ENCODE results near the gene EEFSEC. TPM values are rescaled to one million over a fixed set of nuclear protein-coding genes. Genes with fewer than 3 reads are reported as not detected.

EEFSEC gene
- total RNA-seq, 1 experiment from 2014 or later, result 13.8 TPM

- DNase-seq (ENCODE audit: low read depth), result no peak
Measured at GRCh38 chr3:128215800-128216495, 62.7 kb downstream of the EEFSEC start.

- peak; percentile 15 for DNase-seq (ENCODE audit: low read depth)
Measured at GRCh38 chr3:128217702-128218547, 64.6 kb downstream of the EEFSEC start.

GRCh38 chr3:128218548-128219257 is 65.4 kb downstream of the EEFSEC start:
- DNase-seq (ENCODE audit: low read depth), result no peak

- no peak for DNase-seq (ENCODE audit: low read depth)
Measured at GRCh38 chr3:128221328-128221727, 68.0 kb downstream of the EEFSEC start.

- DNase-seq (ENCODE audit: low read depth), result peak; percentile 32
Measured at GRCh38 chr3:128222796-128223385, 69.6 kb downstream of the EEFSEC start.

GRCh38 chr3:128226186-128226725 is 73.0 kb downstream of the EEFSEC start:
- no peak for DNase-seq (ENCODE audit: low read depth)

GRCh38 chr3:128226795-128227395 is 73.6 kb downstream of the EEFSEC start:
- peak; percentile 44 for DNase-seq (ENCODE audit: low read depth)

GRCh38 chr3:128227507-128227906 is 74.2 kb downstream of the EEFSEC start:
- no peak for DNase-seq (ENCODE audit: low read depth)

GRCh38 chr3:128228366-128228910 is 75.2 kb downstream of the EEFSEC start:
- no peak for DNase-seq (ENCODE audit: low read depth)

GRCh38 chr3:128229106-128229857 is 76.0 kb downstream of the EEFSEC start:
- no peak for DNase-seq (ENCODE audit: low read depth)

- DNase-seq (ENCODE audit: low read depth), result no peak
Measured at GRCh38 chr3:128231606-128232005, 78.3 kb downstream of the EEFSEC start.

GRCh38 chr3:128232376-128233178 is 79.3 kb downstream of the EEFSEC start:
- no peak for DNase-seq (ENCODE audit: low read depth)

GRCh38 chr3:128235207-128235926 is 82.1 kb downstream of the EEFSEC start:
- DNase-seq (ENCODE audit: low read depth), result no peak

GRCh38 chr3:128236657-128237056 is 83.4 kb downstream of the EEFSEC start:
- DNase-seq (ENCODE audit: low read depth), result no peak

GRCh38 chr3:128237348-128238183 is 84.3 kb downstream of the EEFSEC start:
- DNase-seq (ENCODE audit: low read depth), result no peak

GRCh38 chr3:128238184-128238489 is 84.9 kb downstream of the EEFSEC start:
- DNase-seq (ENCODE audit: low read depth), result no peak

GRCh38 chr3:128239304-128239703 is 86.0 kb downstream of the EEFSEC start:
- no peak for DNase-seq (ENCODE audit: low read depth)

GRCh38 chr3:128240232-128240631 is 87.0 kb downstream of the EEFSEC start:
- no peak for DNase-seq (ENCODE audit: low read depth)
